Spleen (tissue), 11 donors: ENCODE measurements around the gene ESRRB. TPM values are rescaled to one million over a fixed set of nuclear protein-coding genes. Genes with fewer than 3 reads are reported as not detected.

ENCODE experiments used
- DNase-seq: peaks from one replicate; pipeline ENCODE4 v3.0.0-alpha.2; 2020
- H3K27ac ChIP-seq, 8 donors: fragments of 200-600 bp; sonication (generic) in 7 of 8; 1 replicate in 4 of 8; 2 replicates in 4 of 8; pipeline versions ENCODE4 v1.5.0 to v1.8.0; 2016 to 2021; ENCODE audit warnings: inconsistent platforms in 4 of 8, mild to moderate bottlenecking in 4 of 8, moderate library complexity in 1 of 8
- H3K27me3 ChIP-seq, 7 donors: fragments of 200-600 bp; sonication (generic) in 6 of 7; replicated peaks in 1 of 7; 1 replicate in 4 of 7; 2 replicates in 3 of 7; pipeline versions ENCODE4 v1.5.0 to v1.8.0; 2016 to 2021; ENCODE audit warnings: inconsistent platforms in 3 of 7, mild to moderate bottlenecking in 1 of 7
- H3K36me3 ChIP-seq, 6 donors: fragments of 200-600 bp; sonication (generic) in 5 of 6; 1 replicate in 4 of 6; 2 replicates in 2 of 6; pipeline versions ENCODE4 v1.5.0 to v1.8.0; 2016 to 2021; ENCODE audit warnings: inconsistent platforms in 2 of 6
- H3K4me1 ChIP-seq, 6 donors: fragments of 200-600 bp; sonication (generic) in 5 of 6; 1 replicate in 3 of 6; 2 replicates in 3 of 6; pipeline versions ENCODE4 v1.5.0 to v1.8.0; 2016 to 2021; ENCODE audit warnings: inconsistent platforms in 3 of 6
- H3K4me3 ChIP-seq, 8 donors: fragments of 200-600 bp; sonication (generic) in 7 of 8; 1 replicate in 4 of 8; 2 replicates in 4 of 8; pipeline versions ENCODE4 v1.5.0 to v1.8.0; 2016 to 2021; ENCODE audit warnings: inconsistent platforms in 4 of 8, mild to moderate bottlenecking in 4 of 8, moderate library complexity in 2 of 8
- H3K9me3 ChIP-seq, 8 donors: fragments of 200-600 bp; sonication (generic) in 7 of 8; 1 replicate in 4 of 8; 2 replicates in 4 of 8; pipeline versions ENCODE4 v1.5.0 to v1.8.0; 2016 to 2021; ENCODE audit warnings: inconsistent platforms in 4 of 8
- POLR2A ChIP-seq, 3 donors: fragments of 450-650 bp; IDR thresholded peaks; one replicate each; pipeline ENCODE4 v1.5.1; 2017; ENCODE audit warnings: antibody characterized with exemption in 3 of 3, mild to moderate bottlenecking in 1 of 3
- POLR2AphosphoS5 ChIP-seq, 3 donors: sonication (generic); formaldehyde crosslinking; IDR thresholded peaks; one replicate each; pipeline ENCODE4 v1.5.1; 2017; ENCODE audit warnings: antibody characterized with exemption in 3 of 3
- WGBS, 5 donors: extraction: QIAGEN DNeasy Blood & Tissue Kit in 3 of 5; methylation state at CpG; one replicate each; pipeline versions ENCODE4 v1.1.5 to v1.1.7; 2013 to 2018; 5-methylcytosine and 5-hydroxymethylcytosine counted together
- intact Hi-C: fragments of 100-400 bp; cut with DNase I; formaldehyde crosslinking; loops from one replicate; pipeline ENCODE4 v1.15.0; 2023; ENCODE audit warnings: low total_unique reads
- polyA plus RNA-seq, 3 donors: library from polyadenylated mRNA; stranded (reverse); fragments of 200-250 nt; gene quantifications; one replicate each; pipeline ENCODE4 v1.2.1, GENCODE V29; 2013
- total RNA-seq, 7 donors: library from RNA; depleted of rRNA in 3 of 7; stranded (reverse); fragments of >200 nt in 3 of 7; fragmentation: NEBNext Ultra II Directional in 4 of 7; extraction: Animal tissue kit (Norgen Biotek cat#: 25700) in 4 of 7; gene quantifications; one replicate each; pipeline versions ENCODE4 v1.1.0 to v1.2.1, GENCODE V29; 2016 to 2021
- TF ChIP-seq, protein P1 (sequence below), 11 experiments: fragments of 200-600 bp in 7 of 11; fragments of 450-650 bp in 4 of 11; sonication (generic) in 4 of 11; IDR thresholded peaks in 8 of 11; conservative IDR thresholded peaks in 3 of 11; 1 replicate in 7 of 11; 2 replicates in 4 of 11; pipeline versions ENCODE4 v1.4.0 to v1.8.0; 2016 to 2021; ENCODE audit warnings: antibody characterized with exemption in 11 of 11, inconsistent platforms in 4 of 11, mild to moderate bottlenecking in 1 of 11
- donor health status: healthy with polysubstance abuse.
- donor health status: DM: no; HTN: no; CAD: no; lungs with moderate emphysema.
- donor health status: DM: no; HTN: no; CAD: no.
- donor health status: Bipolar disorder and iron deficiency.
- donor health status: healthy.
- donor health status: DM: no; HTN: no; CAD: no.
- donor health status: DM: yes; HTN: yes; CAD: no.

Gene ESRRB
- total and polyA plus RNA-seq, 10 donors = 0.10 to 1.1 (median 0.72) TPM; not detected in 1

DNA sequence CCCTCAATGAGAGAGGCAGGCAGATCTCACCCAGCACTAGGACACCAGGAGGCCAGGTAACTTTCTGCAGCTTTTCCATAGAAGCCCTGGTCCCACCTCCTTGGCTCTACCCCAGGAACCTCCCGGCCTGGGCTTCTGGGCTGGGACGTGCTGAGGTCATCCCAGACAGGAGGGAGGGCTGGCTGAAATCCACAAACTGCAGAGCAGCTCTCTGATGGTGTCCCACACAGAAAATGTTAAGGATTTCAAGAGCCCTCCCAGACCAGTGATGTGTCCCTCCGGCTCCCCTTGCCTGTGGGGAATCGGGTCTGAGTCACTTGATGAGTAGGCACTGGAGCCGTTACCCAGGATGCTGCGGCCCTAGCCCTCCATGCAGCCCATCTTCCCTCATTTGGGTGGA lies 124.1 kb downstream of the ESRRB start:
- Histone ChIP-seq H3K4me3 (no peak overlapping the region), H3K36me3 (no peaks in the 10 kb centered on the region), H3K27ac (no peak overlapping the region), H3K27me3 (peaks cover 0 to 45% (median 0%) of the 10 kb centered on the region in 7 donors), H3K4me1 (peaks cover 0 to 3% (median 0%) of the 10 kb centered on the region in 6 donors), H3K9me3 (no peaks in the 10 kb centered on the region)
- intact Hi-C loops = loop anchor here (10.0 kb wide), 1 partner anchor 145 kb away; no protein-coding TSS in a partner anchor
- DNase-seq = peak; percentile 57
- 55 to 80% (median 67%) methylated on average over 4 to 6 of the region's 6 CpGs for WGBS, 5 donors
- TF ChIP-seq POLR2AphosphoS5 (IDR thresholded peaks at IDR 0.05) (no peak), POLR2A (IDR thresholded peaks at IDR 0.05) (no peak)
- TF ChIP-seq, protein P1, sequence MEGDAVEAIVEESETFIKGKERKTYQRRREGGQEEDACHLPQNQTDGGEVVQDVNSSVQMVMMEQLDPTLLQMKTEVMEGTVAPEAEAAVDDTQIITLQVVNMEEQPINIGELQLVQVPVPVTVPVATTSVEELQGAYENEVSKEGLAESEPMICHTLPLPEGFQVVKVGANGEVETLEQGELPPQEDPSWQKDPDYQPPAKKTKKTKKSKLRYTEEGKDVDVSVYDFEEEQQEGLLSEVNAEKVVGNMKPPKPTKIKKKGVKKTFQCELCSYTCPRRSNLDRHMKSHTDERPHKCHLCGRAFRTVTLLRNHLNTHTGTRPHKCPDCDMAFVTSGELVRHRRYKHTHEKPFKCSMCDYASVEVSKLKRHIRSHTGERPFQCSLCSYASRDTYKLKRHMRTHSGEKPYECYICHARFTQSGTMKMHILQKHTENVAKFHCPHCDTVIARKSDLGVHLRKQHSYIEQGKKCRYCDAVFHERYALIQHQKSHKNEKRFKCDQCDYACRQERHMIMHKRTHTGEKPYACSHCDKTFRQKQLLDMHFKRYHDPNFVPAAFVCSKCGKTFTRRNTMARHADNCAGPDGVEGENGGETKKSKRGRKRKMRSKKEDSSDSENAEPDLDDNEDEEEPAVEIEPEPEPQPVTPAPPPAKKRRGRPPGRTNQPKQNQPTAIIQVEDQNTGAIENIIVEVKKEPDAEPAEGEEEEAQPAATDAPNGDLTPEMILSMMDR (IDR thresholded peaks at IDR 0.05 in 8 of 11, conservative IDR thresholded peaks at IDR 0.05 in 3 of 11) = no peak

DNA sequence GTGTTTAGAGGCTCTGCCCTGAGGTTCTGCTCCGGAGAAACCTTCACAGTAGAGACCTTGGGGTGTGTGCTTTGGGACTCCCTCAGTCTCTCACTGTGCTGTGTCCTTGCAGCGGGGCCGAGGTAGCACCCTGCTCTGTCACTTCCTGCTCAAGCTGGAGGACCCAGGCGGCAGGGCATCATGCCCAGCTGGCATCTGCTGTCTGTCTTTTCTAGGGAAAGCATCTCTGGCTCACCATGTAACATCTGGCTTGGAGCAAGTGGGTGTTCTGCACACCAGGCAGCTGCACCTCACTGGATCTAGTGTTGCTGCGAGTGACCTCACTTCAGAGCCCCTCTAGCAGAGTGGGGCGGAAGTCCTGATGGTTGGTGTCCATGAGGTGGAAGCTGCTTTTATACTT lies 124.5 kb downstream of the ESRRB start:
- DNase-seq = peak; percentile 34
- WGBS, 5 donors = 63 to 73% (median 65%) methylated on average over 2 to 6 of the region's 6 CpGs
- peaks cover 0 to 3% (median 0%) of the 10 kb centered on the region in 6 donors for H3K4me1 ChIP-seq

DNA sequence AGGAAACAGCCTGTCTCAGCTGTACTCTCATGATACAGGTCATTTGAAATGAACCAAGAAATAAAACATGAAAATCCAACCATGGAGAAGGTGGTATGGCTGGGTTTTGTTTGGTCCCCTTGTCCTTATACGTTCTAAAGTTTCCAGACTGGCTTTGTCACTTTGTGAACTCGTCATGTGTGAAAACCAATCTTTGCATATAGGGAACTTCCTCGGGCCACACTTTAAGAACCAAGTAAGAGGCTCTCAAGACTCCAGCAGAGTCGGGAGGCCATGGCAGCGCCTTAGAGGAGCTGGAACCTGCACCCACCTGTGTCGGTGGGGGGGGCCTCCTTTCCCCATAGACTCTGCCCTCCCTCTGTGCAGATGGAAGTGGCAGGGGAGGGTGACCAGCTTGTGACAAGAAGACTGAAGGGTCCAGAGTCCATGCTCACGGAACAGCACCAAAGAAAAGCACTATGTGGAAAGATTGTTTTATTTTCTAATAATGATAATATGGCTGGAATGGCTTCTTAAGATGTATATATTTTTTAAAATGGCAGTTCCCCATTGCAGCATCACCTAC lies 125.3 kb downstream of the ESRRB start:
- Histone ChIP-seq H3K27ac (no peak overlapping the region), H3K36me3 (no peaks in the 10 kb centered on the region), H3K27me3 (peaks cover 0 to 49% (median 0%) of the 10 kb centered on the region in 7 donors), H3K4me3 (no peak overlapping the region), H3K4me1 (peaks cover 0 to 3% (median 0%) of the 10 kb centered on the region in 6 donors), H3K9me3 (no peaks in the 10 kb centered on the region)
- TF ChIP-seq POLR2A (IDR thresholded peaks at IDR 0.05) = no peak
- no peak for TF ChIP-seq POLR2AphosphoS5 (IDR thresholded peaks at IDR 0.05)
- TF ChIP-seq, protein P1 (IDR thresholded peaks at IDR 0.05 in 8 of 11, conservative IDR thresholded peaks at IDR 0.05 in 3 of 11) = no peak
- DNase-seq = peak; percentile 35
- WGBS, 5 donors = 67 to 87% (median 76%) methylated on average over 7 of the region's 7 CpGs
- intact Hi-C loops = loop anchor here (10.0 kb wide), 1 partner anchor 144 kb away; no protein-coding TSS in a partner anchor

More for the DNA sequence above, 124.5 kb downstream of the ESRRB start:
- Histone ChIP-seq H3K9me3 (no peaks in the 10 kb centered on the region), H3K27me3 (peaks cover 0 to 49% (median 0%) of the 10 kb centered on the region in 7 donors), H3K4me3 (no peak overlapping the region), H3K27ac (no peak overlapping the region), H3K36me3 (no peaks in the 10 kb centered on the region)
- intact Hi-C loops = loop anchor here (10.0 kb wide), 1 partner anchor 144 kb away; no protein-coding TSS in a partner anchor
- TF ChIP-seq POLR2AphosphoS5 (IDR thresholded peaks at IDR 0.05) (no peak), POLR2A (IDR thresholded peaks at IDR 0.05) (no peak)
- TF ChIP-seq, protein P1 (IDR thresholded peaks at IDR 0.05 in 8 of 11, conservative IDR thresholded peaks at IDR 0.05 in 3 of 11) = no peak

DNA sequence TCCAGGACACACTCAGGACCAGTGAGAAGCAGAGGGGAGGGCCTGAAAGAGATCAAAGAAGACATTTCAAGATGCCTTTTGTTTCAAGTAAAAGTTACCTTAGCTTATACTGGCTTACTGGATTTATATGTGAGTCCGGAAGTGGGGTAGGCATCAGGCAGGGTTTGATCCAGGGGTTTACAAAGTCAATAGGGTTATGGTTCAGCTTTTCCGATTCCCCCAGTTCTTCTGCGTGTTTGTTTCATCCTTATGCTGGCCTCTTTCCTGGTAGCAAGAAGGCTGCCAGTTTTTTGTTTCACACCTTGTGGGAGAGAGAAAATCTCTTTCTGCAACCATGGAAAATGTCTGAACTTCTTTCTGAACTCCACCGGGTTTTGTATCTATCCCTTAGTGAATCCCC lies 126.3 kb downstream of the ESRRB start:
- Histone ChIP-seq H3K27me3 (peaks cover 0 to 52% (median 0%) of the 10 kb centered on the region in 7 donors), H3K27ac (no peak overlapping the region), H3K4me1 (peaks cover 0 to 3% (median 0%) of the 10 kb centered on the region in 6 donors), H3K4me3 (no peak overlapping the region), H3K9me3 (no peaks in the 10 kb centered on the region), H3K36me3 (no peaks in the 10 kb centered on the region)
- no peak for DNase-seq
- WGBS, 5 donors = 88 to 97% (median 96%) methylated on average over 4 of the region's 4 CpGs
- intact Hi-C loops = loop anchor here (10.0 kb wide), 1 partner anchor 143 kb away; no protein-coding TSS in a partner anchor
- TF ChIP-seq, protein P1 (IDR thresholded peaks at IDR 0.05 in 8 of 11, conservative IDR thresholded peaks at IDR 0.05 in 3 of 11) = no peak
- TF ChIP-seq POLR2A (IDR thresholded peaks at IDR 0.05) (no peak), POLR2AphosphoS5 (IDR thresholded peaks at IDR 0.05) (no peak)
